GM10248 (cell line): Measurements from ENCODE around the gene ARMC6.
"Not testable (repeated sequence)": the region's sequence is repeated elsewhere in the genome, so short reads cannot be mapped to it uniquely, and the experiment has no call there.

Source experiments
- CTCF ChIA-PET: fragments of 300-600 bp; sonication (Branson Sonifier 250); formaldehyde crosslinking; extraction: SDS; loops from one replicate; lab custom pipeline; 2021; ENCODE audit warnings: antibody characterized with exemption; lab: Yijun Ruan, JAX
- POLR2A ChIA-PET: fragments of 350-650 bp; sonication (Branson Sonifier 250); formaldehyde crosslinking; extraction: SDS; loops from one replicate; lab custom pipeline; 2020; ENCODE audit warnings: antibody characterized with exemption; lab: Yijun Ruan, JAX
- DNase-seq: peaks from one replicate; pipeline ENCODE4 v3.0.0; 2012; ENCODE audit errors: extremely low spot score
- TF ChIP-seq, protein P1 (sequence below): IDR thresholded peaks from 2 replicates; pipeline ENCODE4 v1.5.1; 2012; ENCODE audit warnings: mild to moderate bottlenecking, low read depth; ENCODE audit errors: extremely low read depth, missing control alignments, control extremely low read depth

ARMC6 gene

GRCh38 chr19:19098703-19099632 lies 65.6 kb downstream of the ARMC6 start:
- CTCF ChIA-PET: interaction anchor here (1.2 to 2.5 kb wide), 3 partner anchors 8 to 18 kb away, joined by 3 to 9 read pairs (median 4); no protein-coding TSS in a partner anchor
- POLR2A ChIA-PET: no interaction called here
- TF ChIP-seq, protein P1, sequence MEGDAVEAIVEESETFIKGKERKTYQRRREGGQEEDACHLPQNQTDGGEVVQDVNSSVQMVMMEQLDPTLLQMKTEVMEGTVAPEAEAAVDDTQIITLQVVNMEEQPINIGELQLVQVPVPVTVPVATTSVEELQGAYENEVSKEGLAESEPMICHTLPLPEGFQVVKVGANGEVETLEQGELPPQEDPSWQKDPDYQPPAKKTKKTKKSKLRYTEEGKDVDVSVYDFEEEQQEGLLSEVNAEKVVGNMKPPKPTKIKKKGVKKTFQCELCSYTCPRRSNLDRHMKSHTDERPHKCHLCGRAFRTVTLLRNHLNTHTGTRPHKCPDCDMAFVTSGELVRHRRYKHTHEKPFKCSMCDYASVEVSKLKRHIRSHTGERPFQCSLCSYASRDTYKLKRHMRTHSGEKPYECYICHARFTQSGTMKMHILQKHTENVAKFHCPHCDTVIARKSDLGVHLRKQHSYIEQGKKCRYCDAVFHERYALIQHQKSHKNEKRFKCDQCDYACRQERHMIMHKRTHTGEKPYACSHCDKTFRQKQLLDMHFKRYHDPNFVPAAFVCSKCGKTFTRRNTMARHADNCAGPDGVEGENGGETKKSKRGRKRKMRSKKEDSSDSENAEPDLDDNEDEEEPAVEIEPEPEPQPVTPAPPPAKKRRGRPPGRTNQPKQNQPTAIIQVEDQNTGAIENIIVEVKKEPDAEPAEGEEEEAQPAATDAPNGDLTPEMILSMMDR: no peak
- DNase-seq: no peak

- DNase-seq: no peak
- ChIA-PET POLR2A (no interaction called here), CTCF (no interaction called here)
- TF ChIP-seq, protein P1: no peak
These were observed 68.1 kb downstream of the ARMC6 start for GRCh38 chr19:19101540-19101939.

DNA sequence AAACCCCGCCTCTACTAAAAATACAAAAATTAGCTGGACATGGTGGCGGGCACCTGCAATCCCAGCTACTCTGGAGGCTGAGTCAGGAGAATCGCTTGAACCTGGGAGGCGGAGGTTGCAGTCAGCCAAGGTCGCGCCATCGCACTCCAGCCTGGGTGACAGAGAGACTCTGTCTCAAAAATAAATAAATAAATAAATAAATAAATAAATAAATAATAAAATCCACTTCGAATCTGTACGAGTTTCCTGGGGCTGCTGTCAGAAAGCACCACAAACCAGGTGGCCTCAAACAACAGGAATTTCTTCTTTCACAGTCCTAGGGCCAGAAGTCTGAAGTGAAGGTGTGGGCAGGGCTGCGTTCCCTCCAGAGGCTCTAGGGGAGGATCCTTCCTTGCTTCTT lies 69.2 kb downstream of the ARMC6 start:
- CTCF ChIA-PET, DNase-seq, POLR2A ChIA-PET: not testable (repeated sequence)

DNA sequence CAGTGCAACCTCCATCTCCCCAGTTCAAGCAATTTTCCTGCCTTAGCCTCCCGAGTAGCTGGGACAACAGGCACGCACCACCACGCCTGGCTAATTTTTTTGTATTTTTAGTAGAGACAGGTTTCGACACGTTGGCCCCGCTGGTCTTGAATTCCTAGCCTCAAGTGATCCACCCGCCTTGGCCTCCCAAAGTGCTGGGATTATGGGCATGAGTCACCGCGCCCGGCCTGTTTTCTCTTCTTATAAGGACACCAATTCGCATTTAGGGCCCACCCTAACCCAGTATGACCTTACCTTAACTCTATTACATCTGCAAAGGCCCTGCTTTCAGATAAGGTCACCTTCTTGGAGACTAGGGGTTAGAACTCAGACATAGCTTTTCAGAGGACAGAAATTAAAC lies 69.8 kb downstream of the ARMC6 start:
- no peak for DNase-seq
- TF ChIP-seq, protein P1: no peak
- ChIA-PET CTCF (no interaction called here), POLR2A (no interaction called here)

GRCh38 chr19:19105365-19106055 lies 72.1 kb downstream of the ARMC6 start:
- ChIA-PET POLR2A (no interaction called here), CTCF (interaction anchor here (1.5 kb wide), 1 partner anchor 10 kb away, joined by 3 read pairs; no protein-coding TSS in a partner anchor)
- TF ChIP-seq, protein P1: no peak
- peak; percentile 78 for DNase-seq

DNA sequence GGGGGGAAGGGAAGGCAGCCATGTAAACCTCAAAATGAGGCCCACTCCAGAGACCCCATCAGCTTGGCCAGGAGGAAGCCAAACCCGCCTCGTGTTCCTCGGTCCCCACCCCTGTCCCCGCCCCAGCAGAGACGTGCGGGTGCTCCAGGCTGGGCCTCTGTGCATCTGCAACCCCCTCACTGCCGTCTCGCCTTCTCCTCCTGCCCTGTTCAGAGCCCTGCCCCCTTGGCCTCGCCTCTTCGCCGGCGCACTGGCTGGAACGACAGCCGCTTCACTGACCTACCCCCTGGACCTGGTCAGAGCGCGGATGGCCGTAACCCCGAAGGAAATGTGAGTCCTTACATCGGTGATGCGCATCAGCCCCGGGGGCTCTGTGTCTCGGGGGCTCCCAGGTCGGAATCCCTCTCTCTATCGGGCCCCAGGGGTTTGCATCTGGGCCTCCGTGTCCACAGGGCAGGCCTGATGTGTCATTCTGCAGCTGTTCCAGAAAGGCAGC lies 72.7 kb downstream of the ARMC6 start:
- POLR2A ChIA-PET: no interaction called here
- no peak for DNase-seq
- CTCF ChIA-PET: interaction anchor here (1.5 kb wide), 1 partner anchor 10 kb away, joined by 3 read pairs; no protein-coding TSS in a partner anchor
- TF ChIP-seq, protein P1: no peak

GRCh38 chr19:19106938-19107337 lies 73.5 kb downstream of the ARMC6 start:
- POLR2A ChIA-PET, DNase-seq: not testable (repeated sequence)
- CTCF ChIA-PET: interaction anchor here (0.8 to 1.5 kb wide), 2 partner anchors 9 kb away, joined by 3 read pairs; no protein-coding TSS in a partner anchor
